Lower lobe of right lung (tissue), 2 donors: ENCODE measurements around the gene MOB3B. TPM values are rescaled to one million over a fixed set of nuclear protein-coding genes. Genes with fewer than 3 reads are reported as not detected.

Experiments used
- ATAC-seq, 2 donors: fragments of 200-7000 bp; cut with Tn5 transposase; one replicate each; pipeline ENCODE4 v1.9.1; 2020 to 2022; ENCODE audit warnings: mild to moderate bottlenecking in 2 of 2, moderate library complexity in 2 of 2
- DNase-seq: peaks from one replicate; pipeline ENCODE4 v3.0.0-alpha.2; 2020
- H3K27ac ChIP-seq: fragments of 200-600 bp; one replicate; pipeline ENCODE4 v1.8.0; 2022
- H3K27me3 ChIP-seq: fragments of 200-600 bp; one replicate; pipeline ENCODE4 v1.8.0; 2022; ENCODE audit warnings: low read depth
- H3K36me3 ChIP-seq: fragments of 200-600 bp; one replicate; pipeline ENCODE4 v1.8.0; 2022; ENCODE audit warnings: mild to moderate bottlenecking
- H3K4me1 ChIP-seq: fragments of 200-600 bp; one replicate; pipeline ENCODE4 v1.8.0; 2022
- H3K4me3 ChIP-seq: fragments of 200-600 bp; one replicate; pipeline ENCODE4 v1.8.0; 2022; ENCODE audit warnings: mild to moderate bottlenecking
- H3K9me3 ChIP-seq: fragments of 200-600 bp; one replicate; pipeline ENCODE4 v1.8.0; 2022
- intact Hi-C: fragments of 100-400 bp; cut with DNase I; formaldehyde crosslinking; loops from one replicate; pipeline ENCODE4 v1.11.0; 2022
- total RNA-seq: library from RNA; stranded (reverse); fragmentation: NEBNext Ultra II Directional; extraction: Animal tissue kit (Norgen Biotek cat#: 25700); gene quantifications from one replicate; pipeline ENCODE4 v1.2.1, GENCODE V29; 2021
- TF ChIP-seq, protein P1 (sequence below): fragments of 200-600 bp; IDR thresholded peaks from one replicate; pipeline ENCODE4 v1.8.0; 2022; ENCODE audit warnings: antibody characterized with exemption, mild to moderate bottlenecking
- donor health status: DM: no; HTN: yes; CAD: no; lungs with severe emphysema.

Gene MOB3B
- total RNA-seq, 1 donor from 2014 or later = 22.7 TPM

DNA sequence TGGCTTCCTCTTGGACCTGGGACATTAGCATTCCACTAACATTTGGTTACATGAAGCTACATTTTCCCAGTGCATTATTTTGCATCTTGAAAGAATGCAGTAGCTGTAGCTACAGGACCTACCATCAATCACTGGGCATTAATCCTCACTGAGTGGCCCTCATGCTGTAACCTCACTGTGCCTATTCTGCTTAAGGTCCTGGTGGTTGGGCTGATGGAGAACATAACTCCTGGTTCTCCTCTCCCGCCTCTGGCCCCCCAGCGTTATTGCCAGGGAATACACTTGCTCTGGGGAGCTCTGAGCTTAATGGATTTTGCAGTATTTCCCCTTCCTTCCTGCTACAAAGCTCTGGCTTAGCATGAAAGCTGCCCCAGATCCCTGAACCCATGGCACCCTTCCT, 121.1 kb downstream of the MOB3B start:
- intact Hi-C loops = no loop called here
- no peak overlapping the region for H3K27ac ChIP-seq
- H3K4me1 ChIP-seq = peaks cover 20% of the 10 kb centered on the region
- DNase-seq = no peak
- H3K9me3 ChIP-seq = no peaks in the 10 kb centered on the region
- H3K27me3 ChIP-seq = no peaks in the 10 kb centered on the region
- H3K4me3 ChIP-seq = no peak overlapping the region
- H3K36me3 ChIP-seq = no peaks in the 10 kb centered on the region
- TF ChIP-seq, protein P1, sequence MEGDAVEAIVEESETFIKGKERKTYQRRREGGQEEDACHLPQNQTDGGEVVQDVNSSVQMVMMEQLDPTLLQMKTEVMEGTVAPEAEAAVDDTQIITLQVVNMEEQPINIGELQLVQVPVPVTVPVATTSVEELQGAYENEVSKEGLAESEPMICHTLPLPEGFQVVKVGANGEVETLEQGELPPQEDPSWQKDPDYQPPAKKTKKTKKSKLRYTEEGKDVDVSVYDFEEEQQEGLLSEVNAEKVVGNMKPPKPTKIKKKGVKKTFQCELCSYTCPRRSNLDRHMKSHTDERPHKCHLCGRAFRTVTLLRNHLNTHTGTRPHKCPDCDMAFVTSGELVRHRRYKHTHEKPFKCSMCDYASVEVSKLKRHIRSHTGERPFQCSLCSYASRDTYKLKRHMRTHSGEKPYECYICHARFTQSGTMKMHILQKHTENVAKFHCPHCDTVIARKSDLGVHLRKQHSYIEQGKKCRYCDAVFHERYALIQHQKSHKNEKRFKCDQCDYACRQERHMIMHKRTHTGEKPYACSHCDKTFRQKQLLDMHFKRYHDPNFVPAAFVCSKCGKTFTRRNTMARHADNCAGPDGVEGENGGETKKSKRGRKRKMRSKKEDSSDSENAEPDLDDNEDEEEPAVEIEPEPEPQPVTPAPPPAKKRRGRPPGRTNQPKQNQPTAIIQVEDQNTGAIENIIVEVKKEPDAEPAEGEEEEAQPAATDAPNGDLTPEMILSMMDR = no peak
- no peak for ATAC-seq

DNA sequence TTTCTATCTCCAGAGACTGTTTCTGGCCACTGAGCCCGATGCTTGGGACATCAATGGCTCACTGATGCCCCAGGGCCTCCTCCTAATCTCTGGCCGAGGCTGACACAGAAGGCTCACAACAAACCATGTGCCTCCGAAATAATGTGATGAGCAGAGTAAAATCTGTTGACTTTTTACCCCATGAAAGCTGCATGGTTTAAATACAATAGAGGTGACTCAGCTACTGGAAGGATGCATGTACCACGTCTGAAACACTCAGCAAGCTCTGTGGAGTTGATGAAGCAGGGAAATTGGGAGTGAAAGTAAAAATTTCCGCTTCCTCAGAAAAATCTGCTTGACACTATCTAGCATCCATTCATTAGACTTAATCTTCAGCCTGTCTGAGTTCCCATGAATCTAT, 121.6 kb downstream of the MOB3B start:
- no peaks in the 10 kb centered on the region for H3K36me3 ChIP-seq
- H3K27me3 ChIP-seq = no peaks in the 10 kb centered on the region
- TF ChIP-seq, protein P1 = no peak
- peaks cover 20% of the 10 kb centered on the region for H3K4me1 ChIP-seq
- intact Hi-C loops = no loop called here
- H3K9me3 ChIP-seq = no peaks in the 10 kb centered on the region
- ATAC-seq (no peak), DNase-seq (no peak)
- no peak overlapping the region for H3K4me3 ChIP-seq
- H3K27ac ChIP-seq = peak overlapping the region; percentile 3

DNA sequence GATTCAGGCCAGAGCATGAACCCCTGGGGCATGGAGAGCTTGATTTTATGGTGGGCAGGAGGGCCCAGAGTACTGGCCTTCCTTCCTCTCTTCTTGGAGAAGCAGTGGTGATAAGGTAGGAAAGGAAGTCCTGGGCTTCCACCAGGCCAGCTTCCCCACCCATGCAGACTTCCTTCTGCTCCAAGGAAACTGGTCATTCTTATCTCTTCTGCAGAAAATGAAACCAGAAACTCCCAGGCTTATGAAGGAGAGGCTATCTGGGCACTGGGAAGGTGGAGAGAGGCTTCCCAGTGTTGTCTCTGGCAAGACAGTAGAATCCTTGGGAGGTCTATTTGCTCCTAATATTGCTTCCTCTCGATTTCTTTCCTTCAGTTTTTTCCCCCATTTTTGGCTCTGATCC, 122.1 kb downstream of the MOB3B start:
- TF ChIP-seq, protein P1 = no peak
- peaks cover 20% of the 10 kb centered on the region for H3K4me1 ChIP-seq
- peak overlapping the region; percentile 3 for H3K27ac ChIP-seq
- H3K4me3 ChIP-seq = no peak overlapping the region
- H3K27me3 ChIP-seq = no peaks in the 10 kb centered on the region
- no peaks in the 10 kb centered on the region for H3K36me3 ChIP-seq
- DNase-seq (no peak), ATAC-seq (no peak)
- intact Hi-C loops = no loop called here
- H3K9me3 ChIP-seq = no peaks in the 10 kb centered on the region

DNA sequence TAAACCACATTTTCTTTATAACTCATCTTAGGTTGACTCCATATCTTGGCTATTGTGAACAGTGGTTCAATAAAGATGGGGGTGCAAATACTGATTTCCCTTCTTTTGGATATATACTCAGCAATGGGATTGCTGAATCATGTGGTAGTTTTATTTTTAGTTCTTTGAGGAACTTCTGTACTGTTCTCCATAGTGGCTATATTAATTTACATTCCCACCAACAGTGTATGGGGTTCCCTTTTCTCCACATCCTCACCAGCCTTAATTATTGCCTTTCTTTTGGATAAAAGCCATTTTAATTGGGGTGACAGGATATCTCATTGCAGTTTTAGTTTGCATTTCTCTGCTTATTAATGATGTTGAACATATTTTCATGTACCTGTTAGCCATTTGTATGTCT, 125.0 kb downstream of the MOB3B start:
- peaks cover 20% of the 10 kb centered on the region for H3K4me1 ChIP-seq
- no peaks in the 10 kb centered on the region for H3K36me3 ChIP-seq
- no peaks in the 10 kb centered on the region for H3K27me3 ChIP-seq
- no peak overlapping the region for H3K4me3 ChIP-seq
- DNase-seq = no peak
- ATAC-seq = no peak
- intact Hi-C loops = no loop called here
- H3K27ac ChIP-seq = no peak overlapping the region
- TF ChIP-seq, protein P1 = no peak
- H3K9me3 ChIP-seq = no peaks in the 10 kb centered on the region

DNA sequence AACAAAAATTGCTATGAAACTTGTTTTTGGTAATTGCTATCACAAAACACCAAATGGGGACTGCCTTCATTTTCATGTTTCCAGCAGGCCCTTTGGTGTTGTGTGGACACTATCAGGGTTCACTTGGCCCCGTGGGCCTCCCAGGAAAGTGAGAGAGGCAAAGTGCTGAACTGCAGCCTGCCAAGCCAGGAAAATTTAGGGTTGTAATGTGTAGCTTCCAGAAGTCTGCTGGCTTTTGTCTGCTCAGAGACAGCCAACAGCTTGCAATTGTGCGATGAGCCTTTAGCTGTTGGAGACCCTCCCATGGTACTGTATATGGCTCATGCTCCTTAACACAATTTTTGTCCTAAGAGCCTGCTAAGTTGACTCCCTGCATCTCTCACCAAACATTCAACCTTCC, 127.0 kb downstream of the MOB3B start:
- Histone ChIP-seq H3K27ac (no peak overlapping the region), H3K4me1 (peaks cover 9% of the 10 kb centered on the region), H3K36me3 (no peaks in the 10 kb centered on the region), H3K27me3 (no peaks in the 10 kb centered on the region), H3K4me3 (no peak overlapping the region), H3K9me3 (no peaks in the 10 kb centered on the region)
- DNase-seq = no peak
- intact Hi-C loops = no loop called here
- TF ChIP-seq, protein P1 = no peak
- ATAC-seq = no peak

DNA sequence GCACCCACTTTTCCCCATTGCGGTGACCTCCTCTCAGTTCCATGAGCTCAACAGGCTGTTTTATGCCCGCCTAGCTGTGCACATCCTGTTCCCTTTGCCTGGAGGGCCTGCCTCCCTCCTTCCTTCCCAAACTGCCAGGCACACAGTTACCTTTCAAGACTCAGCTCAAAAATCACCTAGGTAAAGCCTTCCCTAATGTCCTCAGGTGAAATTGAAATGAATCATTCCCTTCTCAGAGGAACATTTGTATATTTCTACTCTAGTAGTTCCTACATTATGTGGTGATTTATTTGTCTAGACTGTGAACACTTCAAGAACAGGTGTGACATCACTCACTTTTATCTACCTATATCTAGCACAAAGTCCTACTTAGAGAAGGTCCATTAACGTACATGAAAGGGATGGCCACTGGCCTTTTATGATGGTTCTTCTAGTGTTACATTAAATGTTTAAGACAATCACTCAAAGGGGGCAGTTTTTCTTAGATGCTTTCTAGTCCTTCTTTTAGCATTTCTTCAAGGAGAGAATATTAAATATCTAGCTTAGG, 129.2 kb downstream of the MOB3B start:
- no peak overlapping the region for H3K4me3 ChIP-seq
- H3K27me3 ChIP-seq = no peaks in the 10 kb centered on the region
- H3K4me1 ChIP-seq = no peaks in the 10 kb centered on the region
- no peaks in the 10 kb centered on the region for H3K9me3 ChIP-seq
- DNase-seq = no peak
- no peaks in the 10 kb centered on the region for H3K36me3 ChIP-seq
- H3K27ac ChIP-seq = no peak overlapping the region
- TF ChIP-seq, protein P1 = no peak
- no peak for ATAC-seq
- intact Hi-C loops = no loop called here
